Measurements from ENCODE around the gene PLCB4.

The PLCB4 gene

DNA sequence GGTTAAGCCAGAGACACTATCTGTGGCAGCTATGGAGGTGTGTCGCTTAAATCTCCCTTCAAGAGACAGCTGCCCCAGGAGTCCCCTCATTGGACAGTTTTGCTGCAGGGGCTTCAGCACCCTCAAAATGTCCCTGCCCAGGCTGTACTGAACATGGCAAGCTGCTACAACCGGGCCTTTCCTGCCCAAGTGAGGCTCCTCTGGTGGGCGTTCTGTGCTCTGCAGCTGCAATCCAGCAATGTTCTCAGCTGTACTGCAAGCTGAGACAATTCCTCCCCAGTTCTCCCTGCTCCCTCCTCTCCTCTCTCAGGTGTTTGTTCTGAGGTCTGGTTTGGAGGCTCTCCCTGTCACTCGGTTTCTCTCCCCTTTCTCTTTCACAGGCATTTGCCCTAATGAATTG is 254.7 kb downstream of the PLCB4 start:
- DNase-seq (ENCODE audit: low read depth): no peak

DNA sequence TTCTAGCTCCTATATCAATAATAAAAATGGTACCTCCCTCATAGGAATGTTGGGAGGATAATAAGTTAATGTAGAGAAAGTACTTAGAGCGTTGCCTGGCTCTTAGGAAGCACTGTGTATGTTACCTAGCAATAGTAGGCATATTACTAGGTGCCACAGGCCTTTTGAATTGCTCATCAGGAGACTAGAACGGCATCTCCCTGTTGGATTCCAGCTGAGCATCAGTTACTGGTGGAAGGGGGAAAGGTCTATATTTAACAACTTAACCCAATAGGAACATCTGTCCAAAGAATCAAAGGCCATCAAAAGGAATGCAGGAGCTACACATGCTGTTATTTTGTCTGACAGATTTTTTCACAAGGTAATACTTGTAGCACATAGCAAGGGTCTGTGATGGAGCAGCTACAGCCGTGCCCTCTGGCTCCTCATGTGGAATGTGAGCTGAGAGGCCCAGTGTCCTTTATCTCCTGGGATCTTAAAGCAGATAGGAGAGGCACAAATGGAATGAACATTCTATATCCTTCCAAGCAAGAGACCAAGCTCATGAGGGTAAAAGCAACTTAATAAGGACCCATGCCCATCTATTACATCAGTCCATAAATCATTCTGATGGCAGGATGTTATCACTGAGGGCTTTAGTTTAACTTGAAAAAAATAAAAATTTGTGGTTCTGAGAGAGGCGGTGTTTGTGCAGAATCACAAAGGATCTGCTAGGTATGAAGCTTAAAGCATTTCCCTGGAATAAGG is 260.6 kb downstream of the PLCB4 start:
- no peak for DNase-seq (ENCODE audit: low read depth)

DNA sequence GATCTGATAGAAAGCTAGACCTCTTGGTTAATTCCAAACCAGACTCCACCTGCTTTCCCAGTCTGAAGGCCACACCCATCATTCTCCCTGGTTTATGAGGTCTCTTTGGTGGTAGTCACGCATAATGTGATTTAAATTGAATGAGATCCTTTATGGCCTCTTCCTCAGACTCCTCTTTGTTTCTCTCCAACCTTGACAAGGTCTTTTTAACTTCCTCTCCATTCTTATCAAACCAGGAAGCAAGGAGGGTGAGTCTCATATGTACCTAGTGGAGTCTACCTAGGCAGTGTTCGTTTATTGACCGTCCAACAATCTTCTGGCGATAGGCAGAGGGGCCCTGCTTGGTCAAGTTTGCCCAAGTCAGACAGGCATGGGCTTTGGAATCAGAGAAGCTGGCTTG is 261.3 kb downstream of the PLCB4 start:
- DNase-seq (ENCODE audit: low read depth): no peak

DNA sequence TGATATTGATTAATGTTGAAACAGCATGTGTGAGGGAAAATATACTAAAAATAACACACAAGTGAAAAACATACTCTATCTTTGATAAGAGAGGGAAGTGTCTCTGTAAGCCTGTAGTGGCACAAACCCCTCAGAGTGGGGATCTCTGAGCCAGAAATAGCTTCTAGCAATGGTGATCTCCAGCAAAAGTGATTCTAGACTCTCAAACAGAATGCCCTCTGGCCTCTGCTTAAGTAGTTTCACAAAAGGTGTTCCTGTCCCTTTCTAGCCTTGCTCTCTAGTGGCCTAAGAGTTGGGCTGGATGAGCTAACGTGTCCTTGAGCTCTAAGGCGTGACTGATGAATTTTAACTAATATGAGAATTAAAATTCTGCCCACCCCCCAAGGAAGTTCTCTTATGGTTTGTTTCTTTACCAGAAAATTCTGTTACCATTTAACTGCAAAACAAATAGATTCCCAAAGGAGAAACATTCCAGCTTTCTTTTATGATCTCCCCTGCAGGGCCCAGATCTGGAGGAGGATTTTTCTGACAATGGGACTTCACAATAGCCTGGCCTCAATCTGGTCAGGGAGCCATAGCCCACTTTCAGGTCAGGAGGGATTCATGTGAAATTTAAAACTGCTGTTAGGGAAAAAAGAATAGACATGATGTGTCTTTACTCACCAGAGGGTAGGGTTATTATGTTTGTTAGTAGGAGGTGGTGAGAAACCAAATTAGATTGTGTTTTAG is 263.0 kb downstream of the PLCB4 start:
- DNase-seq (ENCODE audit: low read depth): no peak

DNA sequence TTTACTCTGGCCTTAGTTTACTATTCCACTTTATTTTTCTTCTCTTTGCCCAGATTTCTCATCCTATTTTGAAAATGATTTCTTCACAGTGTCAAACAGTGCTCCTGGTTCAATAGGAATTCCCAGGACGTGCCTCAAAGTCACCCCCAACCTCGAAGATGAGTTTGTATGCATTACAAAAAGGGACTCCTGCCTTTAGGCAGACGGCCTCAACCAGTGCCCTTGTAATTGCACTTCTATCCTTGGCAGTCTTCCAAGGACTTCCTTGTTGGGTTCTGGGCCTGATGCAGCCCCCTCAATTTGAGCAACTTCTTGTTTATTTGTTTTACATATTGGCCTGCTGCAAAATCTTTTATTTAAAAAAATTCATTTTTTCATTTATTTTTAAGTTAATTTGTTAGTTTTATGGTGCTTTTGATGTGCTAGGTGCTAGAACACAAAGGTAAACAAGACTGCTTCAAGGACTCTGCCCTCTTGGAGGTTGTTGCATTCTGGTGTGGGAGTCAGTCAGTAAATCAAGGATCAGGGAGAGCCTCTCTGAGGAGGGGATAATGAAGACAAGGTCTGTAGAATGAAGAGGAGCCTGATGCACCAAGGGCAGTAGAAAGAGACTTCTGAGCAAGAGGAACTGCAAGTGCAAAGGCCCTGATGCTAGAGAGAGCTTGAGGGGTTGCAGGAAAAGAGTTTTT is 264.0 kb downstream of the PLCB4 start:
- no peak for DNase-seq (ENCODE audit: low read depth)

DNA sequence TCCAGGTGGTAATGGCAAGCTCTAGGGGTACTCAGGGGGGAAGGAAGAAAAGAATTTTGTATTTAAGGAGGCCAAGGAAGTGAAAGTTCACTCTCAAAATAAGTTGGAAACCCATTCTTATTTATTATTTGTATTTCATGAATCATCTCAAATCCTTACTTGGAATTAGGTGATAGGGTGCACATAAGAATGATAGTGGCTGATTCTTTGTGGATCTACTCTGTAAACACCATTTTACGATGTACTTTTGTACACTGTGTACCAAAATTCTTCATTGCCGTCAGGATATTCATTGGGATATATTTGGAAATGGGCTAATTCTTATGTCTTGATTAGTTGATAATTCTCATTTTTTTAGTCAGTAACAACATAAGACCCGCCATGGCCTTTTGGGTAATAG is 266.0 kb downstream of the PLCB4 start:
- no peak for DNase-seq (ENCODE audit: low read depth)

DNA sequence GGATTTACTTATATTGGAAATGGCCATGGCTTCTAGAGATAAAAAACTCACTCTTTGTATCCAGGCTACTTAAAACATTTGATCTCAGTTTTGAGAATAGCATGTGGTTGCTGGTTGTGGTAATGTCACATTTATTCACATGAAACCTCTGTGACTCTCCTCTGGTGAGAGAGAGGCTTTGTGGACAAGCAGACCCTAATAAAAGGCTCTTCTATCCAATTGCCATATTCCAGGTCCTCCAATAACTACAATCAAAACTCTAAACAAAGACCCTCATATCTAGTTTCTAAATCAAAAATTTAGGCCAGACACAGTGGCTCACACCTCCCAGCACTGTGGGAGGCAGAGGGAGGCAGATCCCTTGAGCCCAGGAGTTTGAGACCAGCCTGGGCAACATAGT is 269.2 kb downstream of the PLCB4 start:
- DNase-seq (ENCODE audit: low read depth): no peak

DNA sequence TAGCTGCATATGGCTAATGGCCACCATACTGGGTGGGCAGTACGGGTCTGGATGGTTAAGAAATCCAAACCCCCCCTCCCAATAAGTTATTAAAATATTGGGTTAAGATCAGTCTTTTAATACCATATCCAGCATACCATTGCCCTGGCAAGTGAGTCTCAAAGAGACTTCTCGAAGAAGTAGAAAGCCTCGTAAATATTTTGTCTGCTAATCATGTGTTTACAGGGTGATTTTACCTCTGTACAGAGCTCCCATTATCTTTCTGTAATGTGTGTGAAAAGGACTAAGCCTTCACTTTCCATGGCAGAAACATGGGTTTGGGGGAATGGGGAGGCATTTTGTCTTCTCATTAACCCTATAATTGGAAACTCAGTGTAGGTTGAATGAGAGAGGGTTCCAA is 270.8 kb downstream of the PLCB4 start:
- no peak for DNase-seq (ENCODE audit: low read depth)

DNA sequence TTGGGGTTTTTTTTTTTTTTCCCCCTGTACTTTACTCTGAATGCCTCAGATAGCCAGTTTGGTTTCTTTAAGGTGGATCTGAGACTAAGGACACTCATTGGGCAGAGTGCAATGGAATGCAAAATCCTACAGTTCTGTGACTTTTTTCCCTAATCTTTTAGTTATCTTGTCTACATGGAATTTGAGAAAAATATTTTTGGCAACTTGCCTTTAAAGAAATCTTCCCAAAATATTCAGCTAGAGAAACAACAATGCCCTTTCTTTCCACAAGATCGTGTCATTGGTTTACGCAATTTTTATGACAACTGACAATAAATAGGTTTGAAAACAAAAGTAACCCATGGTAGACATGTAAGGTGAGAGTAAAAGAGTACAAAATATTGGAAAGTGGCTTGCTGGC is 273.8 kb downstream of the PLCB4 start:
- no peak for DNase-seq (ENCODE audit: low read depth)

DNA sequence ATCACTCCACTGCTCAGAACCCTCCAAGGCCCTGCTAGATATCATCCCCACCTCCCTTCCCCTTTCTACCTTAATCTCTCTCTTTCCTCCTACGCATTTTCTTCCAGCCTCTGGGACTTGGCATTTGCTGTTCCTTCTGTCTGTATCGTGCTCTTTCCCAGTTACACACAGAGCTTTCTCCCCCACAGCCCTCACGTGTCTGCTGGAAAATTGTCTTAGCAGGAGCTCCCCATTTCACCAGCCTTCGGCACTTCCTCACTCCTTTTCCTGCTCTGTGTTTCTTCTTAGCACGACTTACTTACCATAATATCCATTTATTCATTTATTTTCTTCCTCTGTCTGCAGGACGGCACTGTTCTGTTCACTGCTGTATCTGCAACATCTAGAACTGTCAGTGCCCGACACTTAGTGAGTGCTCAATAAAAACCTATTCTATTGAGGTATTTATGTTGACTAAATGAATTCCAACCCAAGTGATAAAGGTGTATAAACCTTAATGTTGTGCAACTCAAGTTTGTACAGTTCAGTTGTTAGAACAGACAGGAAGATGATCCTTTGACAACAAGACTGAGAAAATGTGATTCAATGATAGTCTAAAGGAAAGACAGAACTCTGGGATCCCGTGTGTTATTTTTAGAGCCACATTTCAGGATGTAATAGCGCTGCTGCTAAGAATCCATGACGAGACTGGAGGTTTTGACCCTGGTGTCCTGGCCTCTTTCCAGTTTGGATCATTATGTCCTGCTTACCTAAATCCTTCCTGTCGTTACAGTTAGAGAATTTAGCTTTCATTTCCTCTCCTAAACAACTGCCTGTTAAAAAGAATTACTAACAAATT is 275.4 kb downstream of the PLCB4 start:
- no peak for DNase-seq (ENCODE audit: low read depth)

DNA sequence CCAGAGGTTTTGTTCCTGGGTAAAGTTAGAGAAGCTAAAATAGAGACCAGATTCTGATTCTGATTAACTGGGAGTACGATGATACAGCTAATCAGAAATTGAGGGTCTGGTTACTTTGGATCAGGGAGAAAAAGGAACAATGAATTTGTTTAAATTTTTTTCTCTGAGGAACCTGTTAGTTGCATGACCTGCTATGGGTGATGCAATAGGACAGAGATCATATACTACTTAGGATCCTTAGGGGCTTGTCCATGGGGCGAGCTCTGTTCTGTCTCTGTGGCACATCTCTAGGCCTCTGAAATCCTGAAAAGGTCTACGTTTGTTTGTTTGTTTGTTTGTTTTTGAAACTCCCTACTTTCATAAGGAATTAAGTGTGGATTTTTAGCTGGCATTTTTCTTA is 279.4 kb downstream of the PLCB4 start:
- no peak for DNase-seq (ENCODE audit: low read depth)

DNA sequence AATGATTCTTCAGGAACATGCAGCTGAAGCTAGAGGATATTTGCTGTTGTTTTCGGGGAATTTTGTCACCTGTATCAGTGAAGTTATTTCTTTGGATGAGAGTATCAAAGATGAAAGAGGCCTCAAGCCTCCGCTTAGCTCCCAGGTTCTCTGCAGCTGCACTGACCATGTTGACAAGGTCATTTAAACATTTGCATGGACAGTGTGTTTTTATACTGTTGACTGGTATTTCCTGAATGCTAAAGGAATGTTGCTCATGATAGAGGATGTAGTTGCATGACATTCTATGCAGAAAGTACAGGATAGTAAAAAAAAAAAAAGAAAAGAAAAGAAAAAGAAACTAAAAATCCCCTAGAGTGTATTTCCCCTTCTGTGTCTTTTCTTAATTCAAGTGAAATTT is 279.9 kb downstream of the PLCB4 start:
- DNase-seq (ENCODE audit: low read depth): no peak

DNA sequence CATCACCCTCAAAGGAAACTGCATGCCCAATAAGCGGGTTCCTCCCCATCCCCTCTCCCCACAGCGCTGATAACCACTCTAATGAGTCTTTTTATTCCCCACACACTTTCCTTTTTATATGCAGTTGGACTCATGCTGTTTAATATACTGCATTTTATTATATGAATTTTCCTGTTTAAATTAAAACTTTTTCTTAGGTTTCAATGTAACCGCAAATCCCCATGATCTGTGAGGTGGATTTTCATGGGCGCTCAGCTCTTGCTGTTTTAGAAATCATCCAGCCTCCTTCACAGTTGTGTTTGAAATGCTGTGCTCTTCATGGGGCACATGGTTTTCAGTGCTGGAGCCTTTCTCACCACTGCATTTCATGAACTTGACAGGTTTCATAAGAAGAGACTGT is 280.4 kb downstream of the PLCB4 start:
- DNase-seq (ENCODE audit: low read depth): no peak

DNA sequence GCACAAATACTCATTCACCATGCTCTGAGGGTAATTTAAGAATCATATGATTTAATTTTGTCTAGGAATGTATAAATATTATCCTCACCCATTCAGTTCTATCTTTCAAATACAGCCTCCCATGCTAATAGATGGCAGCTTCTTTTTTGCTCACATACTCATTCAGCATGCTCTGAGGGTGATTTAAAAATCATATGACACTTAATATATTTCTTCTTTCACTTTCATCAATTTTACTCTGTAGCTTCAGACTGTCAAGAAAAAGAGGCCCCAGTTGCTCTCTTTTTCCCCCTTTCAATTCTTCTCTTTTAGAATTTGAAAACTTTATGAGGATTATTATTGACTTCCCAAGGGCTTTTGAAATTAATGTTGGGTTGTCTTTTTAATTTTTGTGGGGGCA is 283.9 kb downstream of the PLCB4 start:
- no peak for DNase-seq (ENCODE audit: low read depth)

DNA sequence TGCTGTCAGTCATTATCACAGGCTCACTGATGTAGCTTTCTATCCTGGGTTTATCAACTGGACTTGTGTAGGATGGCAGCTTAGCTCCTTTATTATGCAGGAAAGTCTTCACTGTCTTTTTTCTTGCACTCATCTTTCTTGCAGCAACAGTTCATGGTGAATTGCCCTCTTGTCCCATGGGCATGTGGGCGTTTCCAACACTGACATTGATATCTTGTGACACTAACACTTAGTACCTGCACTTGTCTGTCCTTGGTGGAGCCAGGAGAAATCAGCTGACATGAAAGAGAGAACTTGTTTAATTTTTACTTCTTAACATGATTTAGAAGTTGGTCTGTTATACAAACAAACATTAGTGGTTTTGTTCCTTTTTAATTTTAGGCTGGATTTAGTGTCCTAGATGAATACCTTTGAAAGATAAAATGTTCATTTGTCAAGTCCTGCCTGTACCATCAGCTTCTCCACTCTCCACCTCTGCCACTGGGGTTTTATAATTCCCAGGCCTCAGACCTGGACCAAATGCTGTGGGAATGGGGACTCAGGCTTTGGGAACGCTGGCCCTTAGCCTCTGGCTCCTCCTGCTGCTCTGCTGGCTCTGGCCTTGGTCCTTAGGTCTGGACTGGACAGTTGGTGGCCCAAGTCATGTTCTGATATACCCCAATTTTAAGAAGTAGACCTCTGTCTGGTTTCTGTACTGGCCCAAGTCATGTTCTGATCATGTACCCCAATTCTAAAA is 284.5 kb downstream of the PLCB4 start:
- no peak for DNase-seq (ENCODE audit: low read depth)

DNA sequence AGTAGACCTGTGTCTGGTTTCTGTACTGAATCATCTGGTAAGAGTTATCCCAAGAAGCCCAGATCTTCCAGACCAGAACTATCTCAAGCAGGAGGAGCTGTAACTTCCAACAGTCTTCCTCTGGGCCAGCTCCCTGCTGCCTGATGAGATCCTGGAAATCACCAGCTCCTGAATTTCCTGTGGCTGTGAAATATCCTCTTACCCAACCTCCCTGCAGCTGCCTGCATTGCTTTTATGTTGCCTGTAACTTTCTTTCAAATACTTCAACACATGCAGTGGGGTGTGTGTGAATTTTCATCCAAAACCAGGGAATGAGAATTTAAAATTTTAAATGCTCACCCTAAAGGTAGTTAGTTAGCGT is 285.0 kb downstream of the PLCB4 start:
- DNase-seq (ENCODE audit: low read depth): no peak

DNA sequence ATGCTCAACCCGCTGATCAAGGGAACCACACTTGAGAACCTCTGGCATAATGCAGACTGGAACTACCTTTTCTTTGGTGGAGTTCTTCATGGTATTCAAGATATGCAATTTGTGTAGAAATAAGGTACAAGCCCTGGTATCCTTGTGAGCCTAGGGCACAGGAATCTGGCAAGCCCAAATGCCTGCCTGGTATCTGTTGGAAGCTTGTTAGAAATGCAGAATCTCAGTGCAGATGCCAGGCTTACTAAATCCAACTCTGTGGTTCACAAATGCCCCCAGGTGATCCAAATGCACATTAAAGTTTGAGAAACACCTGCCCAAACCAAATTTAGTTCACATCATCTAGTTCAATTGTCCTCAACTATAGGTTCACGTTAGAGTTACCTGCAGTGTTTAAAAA is 285.7 kb downstream of the PLCB4 start:
- DNase-seq (ENCODE audit: low read depth): no peak

DNA sequence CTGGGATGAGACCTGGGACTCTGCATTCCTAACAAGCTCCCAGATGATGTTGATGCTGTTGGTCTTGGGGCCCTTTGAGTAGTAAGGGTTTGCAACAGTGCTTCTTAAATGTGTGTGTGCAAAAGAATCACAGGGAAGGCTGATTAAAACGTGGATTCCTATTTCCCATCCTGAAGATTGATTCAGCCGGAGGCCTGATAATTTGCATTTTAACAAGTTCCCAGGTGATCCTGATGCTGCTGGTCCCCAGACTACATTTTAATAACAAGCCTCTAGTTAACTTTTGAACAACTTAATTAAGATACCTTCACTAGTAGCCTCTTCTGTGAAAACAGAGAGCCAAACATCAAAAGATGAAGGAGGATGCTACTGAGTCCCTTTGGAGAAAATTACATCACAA is 289.1 kb downstream of the PLCB4 start:
- no peak for DNase-seq (ENCODE audit: low read depth)

DNA sequence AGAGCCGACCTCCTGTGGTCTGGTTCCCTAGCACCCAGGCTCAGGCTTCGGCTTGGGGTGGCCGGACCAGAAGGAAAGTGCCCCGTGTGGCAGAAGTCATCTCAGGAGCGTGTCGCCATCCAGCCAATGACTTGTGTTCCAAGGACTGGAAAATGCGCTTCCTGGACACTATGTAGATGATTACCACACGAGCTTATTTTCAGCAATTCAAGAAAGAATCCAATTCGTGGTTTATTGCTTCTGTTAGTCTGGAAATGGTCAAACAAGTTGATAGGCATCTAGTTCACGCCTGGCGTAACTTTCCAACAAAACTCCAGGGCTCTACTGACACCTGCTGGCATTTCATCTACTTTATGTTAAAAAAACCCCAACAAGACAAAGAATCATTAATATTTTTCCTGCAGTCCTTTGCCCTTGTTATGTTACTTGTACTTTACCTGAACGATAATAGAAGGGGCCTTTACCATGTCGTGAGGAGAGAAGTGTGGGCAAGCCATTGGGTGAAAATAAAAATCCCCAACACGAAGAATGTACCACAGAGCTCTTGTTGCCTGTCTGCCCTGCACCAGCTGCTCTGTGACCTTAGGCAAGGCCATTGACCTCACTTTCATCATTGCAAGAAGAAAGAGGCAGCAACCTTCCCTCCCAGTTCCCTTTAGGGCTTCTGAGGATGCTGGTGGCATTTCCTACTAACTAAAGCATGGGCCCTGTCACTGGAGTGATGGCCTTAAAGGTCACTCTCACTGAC is 290.8 kb downstream of the PLCB4 start:
- no peak for DNase-seq (ENCODE audit: low read depth)

DNA sequence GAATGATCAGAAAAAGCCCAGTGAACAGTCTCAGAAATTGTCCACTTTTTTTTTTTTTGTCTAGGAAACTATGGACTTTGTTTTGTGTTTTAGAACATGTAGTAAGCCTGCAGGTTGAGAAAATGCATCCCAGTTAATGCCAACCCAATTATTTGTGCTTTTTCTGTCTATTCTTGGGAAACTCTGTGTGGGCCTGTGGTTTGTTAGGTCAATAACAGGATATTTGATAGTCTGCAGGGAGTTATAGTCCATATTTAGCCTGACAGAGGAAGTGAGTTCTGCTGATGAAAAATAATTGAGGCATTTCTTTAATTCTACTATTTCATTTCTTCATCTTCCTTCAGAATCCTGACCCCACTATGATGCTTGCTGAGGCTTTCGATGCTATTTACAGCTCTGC is 291.5 kb downstream of the PLCB4 start:
- no peak for DNase-seq (ENCODE audit: low read depth)

DNA sequence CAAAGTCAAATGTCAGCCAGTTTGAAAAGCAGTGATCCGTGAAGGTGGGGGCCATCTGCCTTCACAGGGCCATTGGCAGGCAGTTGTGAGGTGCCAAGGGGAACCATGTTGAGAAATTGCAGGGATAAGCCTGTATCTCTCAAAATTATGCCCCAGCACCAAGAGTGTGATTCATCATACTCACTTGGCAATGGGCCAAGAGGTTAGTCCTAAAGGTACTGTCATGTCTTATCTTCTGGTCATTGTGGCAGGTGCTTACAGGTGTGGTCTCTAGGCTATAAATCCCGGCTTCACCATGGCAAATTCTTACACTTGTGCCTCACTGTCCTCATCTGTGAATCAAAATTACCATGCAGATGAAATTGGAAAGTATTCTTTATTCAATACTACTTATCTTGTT is 294.8 kb downstream of the PLCB4 start:
- no peak for DNase-seq (ENCODE audit: low read depth)

All from T follicular helper cell (primary cell).